H54 (cell line): ENCODE measurements around the gene TSPAN17.

Source experiments
- DNase-seq: peaks from one replicate; pipeline ENCODE4 v3.0.0; 2011; ENCODE audit warnings: low spot score, mixed read lengths; ENCODE audit not compliant: insufficient read length
- FAIRE-seq: peaks from 3 replicates; lab custom pipeline; 2011; peaks lifted over from hg19 to GRCh38; lab: Jason Lieb, UNC
- POLR2A ChIP-seq: IDR thresholded peaks from 2 replicates; pipeline ENCODE4 v1.6.1; 2011; ENCODE audit warnings: low read depth, mild to moderate bottlenecking, low read length

The TSPAN17 gene

DNA sequence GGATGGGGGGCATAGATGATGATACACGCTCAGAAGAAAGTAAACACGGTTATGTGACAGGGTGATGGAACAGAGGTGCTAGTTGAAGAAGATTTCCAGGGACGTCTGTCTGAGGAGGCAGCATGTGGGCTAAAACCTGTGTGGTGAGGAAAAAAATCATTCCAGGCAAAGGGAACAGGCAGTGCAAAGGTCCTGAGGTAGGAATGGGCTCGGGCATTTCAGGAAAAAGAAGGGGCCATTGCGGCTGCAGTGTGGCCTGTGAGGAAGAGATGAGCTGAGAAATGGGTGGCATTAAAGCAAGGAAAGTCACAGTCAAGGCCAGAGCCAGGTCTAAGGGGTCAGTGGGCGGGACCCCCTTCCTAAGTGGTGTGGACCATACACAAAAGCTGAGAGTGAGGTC lies 18.2 kb downstream of the TSPAN17 start:
- DNase-seq (no peak), FAIRE-seq (no peak)
- TF ChIP-seq POLR2A, result no peak

DNA sequence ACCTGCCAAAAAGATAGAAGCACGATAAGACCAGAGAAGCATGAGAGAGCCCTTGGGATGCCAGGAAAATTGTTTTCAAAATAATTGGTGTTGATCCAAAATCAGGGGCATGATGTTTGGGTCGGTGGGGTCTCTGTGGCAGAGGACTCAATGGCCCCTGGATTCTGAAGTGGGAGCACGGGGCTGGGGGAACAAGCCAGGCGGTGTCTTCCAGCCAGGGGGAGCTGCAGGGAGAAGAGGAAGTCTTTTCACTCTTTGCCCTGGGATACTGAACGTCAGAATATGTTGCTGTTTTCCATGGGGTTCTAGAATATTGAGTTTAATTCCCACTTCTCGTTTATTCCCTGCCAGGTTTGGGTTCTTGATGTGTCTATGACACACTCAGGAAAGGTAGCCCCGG lies 20.4 kb downstream of the TSPAN17 start:
- DNase-seq, result no peak
- no peak for TF ChIP-seq POLR2A
- FAIRE-seq, result no peak

GRCh38 chr5:176670449-176670848 lies 23.2 kb downstream of the TSPAN17 start:
- no peak for TF ChIP-seq POLR2A
- DNase-seq (no peak), FAIRE-seq (no peak)

DNA sequence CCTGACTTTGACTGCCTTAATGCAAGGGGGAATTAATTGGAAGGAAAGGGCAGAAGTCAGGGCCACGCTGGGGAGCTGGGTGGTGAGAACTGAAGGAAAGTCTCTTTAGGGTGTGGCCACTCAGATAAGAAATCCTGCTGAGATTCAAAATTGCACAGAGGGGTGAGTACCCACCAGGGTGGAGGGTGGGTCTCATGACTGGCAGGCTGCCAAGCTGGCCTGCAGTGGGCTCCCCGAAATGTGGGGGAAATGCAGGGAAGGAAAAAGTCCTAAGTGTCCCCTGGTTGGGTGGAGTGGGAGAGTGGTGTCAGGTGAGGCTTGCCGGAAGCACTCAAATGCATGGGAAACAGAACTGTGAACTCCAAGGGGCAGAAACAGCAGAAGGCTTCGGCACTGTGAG lies 24.1 kb downstream of the TSPAN17 start:
- TF ChIP-seq POLR2A, result no peak
- DNase-seq, result no peak
- FAIRE-seq, result no peak

DNA sequence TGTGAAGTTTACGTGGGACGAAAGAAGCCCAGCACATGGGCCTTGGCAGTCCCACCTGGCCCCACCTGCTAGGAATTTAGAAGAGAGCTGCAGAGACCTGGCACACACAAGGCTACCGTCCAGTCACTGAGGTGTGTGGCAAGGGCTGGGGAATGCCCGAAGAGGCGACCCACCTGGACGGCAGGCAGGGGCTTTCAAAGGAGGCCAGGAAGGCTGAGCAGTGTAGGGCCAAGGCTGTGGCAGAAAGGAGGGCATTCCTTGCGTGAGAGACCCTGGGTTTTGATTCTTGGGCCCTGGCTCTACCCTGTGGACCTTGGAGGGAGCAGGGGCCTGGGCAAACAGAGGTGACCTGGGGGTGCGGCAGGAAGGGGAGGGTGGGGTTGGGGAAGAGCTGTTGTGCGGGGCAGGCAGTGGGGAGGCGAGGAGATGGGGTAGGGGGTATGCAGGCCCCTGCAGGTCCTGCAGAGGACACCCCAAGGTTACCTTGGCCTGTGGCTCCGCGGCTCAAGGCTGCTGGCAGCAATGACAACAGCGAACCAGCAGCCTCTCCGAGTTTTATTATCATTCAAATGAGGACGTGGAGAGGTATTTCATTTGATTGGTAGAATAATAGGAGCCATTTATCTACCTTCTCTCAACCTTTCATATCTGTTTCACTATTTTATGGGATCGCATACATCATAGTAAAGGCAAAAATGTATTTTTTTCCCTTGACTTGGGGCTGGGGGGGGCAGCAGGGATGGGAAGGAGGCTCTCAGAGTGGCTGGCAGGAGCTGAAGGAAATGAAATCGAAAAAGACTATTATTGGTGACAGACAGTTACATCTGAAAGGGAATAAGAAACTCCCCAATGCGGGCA lies 24.8 kb downstream of the TSPAN17 start:
- DNase-seq, result no peak
- TF ChIP-seq POLR2A, result no peak
- FAIRE-seq, result no peak

DNA sequence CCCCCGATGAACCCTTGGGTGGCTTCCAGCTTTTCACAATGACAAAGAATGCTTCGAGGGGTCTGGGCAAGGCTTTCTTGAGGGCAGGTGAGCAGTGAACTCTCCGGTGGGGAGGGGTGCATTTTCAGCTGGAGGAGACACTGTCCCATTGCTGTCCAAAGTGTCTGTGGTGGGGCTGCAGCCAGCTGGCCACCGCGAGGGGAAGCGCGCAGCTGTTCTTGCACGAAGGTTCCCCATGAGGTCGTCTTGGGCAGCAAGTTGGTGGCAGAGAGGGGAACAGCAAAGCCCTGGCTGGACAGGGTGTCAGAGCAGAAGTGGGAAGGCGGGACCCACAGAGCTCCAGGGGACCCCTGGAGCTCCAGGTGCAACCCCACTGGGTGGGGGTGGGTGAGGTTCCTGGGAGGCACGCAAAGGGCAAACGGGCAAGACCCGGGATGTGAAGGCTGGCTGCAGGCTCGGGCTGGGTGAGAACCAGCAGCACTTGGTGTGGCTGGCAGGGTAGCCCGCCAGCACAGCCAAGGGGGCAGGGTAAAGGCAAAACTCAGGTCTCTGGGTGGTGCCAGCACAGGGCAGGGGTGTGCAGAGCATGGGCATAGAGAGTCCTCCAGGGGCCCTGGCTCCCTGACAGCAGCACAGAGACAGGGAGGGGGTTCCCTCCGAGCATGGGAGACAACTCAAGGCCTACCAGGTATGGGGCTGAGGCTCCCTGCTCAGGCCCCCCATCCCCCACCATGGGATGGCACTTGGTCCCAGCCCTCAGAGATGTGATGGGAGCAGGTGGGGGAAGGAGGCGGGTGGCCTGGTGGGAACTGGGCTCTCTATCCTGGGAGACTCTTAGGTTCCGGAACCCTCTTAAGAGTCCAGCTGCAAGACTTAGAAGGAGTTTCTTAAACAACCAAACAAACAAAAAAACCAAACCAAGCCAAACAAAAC lies 26.6 kb downstream of the TSPAN17 start:
- DNase-seq, result no peak
- FAIRE-seq, result no peak
- TF ChIP-seq POLR2A, result no peak

GRCh38 chr5:176674799-176675198 lies 27.5 kb downstream of the TSPAN17 start:
- FAIRE-seq (no peak), DNase-seq (no peak)
- TF ChIP-seq POLR2A, result no peak

DNA sequence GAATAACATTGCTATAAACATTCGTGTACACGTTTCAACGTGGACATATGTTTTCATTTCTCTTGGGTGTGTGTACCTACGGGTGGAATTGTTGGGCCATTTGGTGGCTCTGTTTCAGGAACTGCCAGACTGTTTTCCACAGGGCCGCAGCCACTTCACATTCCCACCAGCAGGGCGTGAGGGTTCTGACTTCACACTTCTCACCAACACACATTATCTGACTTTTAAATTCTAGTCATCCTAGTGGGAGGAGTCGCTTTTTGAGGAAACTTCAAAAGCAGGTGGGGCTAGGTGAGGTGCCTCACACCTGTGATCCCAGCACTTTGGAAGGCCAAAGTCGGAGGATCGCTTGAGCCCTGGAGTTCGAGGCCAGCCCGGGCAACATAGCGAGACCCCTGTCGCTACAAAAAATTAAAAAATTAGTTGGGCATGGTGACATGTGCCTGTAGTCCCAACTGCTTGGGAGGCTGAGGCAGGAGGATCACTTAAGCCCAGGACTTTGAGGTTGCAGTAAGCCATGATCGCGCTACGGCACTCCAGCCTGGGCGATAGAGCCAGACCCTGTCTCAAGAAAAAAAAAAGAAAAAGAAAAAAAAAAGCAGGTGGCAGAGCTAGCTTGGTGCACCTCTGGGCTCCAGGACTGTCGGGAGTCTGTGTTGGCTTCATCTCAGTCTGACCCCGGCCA lies 28.5 kb downstream of the TSPAN17 start:
- no peak for TF ChIP-seq POLR2A
- no peak for FAIRE-seq
- peak; percentile 69 for DNase-seq

- DNase-seq (peak; percentile 57), FAIRE-seq (no peak)
- no peak for TF ChIP-seq POLR2A
Measured at GRCh38 chr5:176676361-176676824, 29.1 kb downstream of the TSPAN17 start.

DNA sequence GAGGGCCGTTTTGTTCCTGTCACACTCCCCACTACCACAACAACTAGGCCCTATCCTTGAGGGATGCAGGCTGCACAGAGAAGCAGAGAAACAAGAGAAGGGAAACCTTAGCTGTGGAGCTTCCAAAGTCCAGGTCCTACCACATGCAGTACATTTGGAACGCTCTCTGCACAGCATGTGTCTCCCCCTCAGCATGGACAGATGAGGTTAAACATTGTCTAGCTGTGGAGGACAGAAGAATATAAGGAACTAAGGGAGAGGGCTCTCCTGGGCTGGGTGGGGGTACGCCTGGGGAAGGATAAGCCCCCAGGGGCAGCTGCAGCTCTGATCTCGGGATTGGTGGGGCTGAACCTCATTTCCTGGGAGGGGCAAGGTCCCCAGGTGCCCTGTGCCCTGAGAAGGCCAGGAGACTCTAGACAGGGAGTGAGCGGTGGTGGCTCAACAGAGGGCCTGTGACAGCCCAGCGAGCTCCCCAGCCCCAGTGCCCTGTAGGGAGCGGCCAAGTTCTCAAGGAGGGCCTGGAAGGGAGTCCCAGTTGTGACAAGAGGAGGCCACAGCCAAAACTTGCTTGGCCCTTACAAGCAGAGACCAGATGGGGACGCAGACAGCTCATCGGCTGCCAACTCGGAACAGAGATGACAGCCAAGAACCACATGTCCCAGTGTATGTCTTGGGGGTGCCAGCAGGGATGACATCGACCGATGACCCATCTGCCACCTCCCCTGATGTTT lies 30.1 kb downstream of the TSPAN17 start:
- no peak for DNase-seq
- TF ChIP-seq POLR2A, result no peak
- no peak for FAIRE-seq

- DNase-seq (no peak), FAIRE-seq (no peak)
- TF ChIP-seq POLR2A, result no peak
Measured at GRCh38 chr5:176678584-176678983, 31.3 kb downstream of the TSPAN17 start.

DNA sequence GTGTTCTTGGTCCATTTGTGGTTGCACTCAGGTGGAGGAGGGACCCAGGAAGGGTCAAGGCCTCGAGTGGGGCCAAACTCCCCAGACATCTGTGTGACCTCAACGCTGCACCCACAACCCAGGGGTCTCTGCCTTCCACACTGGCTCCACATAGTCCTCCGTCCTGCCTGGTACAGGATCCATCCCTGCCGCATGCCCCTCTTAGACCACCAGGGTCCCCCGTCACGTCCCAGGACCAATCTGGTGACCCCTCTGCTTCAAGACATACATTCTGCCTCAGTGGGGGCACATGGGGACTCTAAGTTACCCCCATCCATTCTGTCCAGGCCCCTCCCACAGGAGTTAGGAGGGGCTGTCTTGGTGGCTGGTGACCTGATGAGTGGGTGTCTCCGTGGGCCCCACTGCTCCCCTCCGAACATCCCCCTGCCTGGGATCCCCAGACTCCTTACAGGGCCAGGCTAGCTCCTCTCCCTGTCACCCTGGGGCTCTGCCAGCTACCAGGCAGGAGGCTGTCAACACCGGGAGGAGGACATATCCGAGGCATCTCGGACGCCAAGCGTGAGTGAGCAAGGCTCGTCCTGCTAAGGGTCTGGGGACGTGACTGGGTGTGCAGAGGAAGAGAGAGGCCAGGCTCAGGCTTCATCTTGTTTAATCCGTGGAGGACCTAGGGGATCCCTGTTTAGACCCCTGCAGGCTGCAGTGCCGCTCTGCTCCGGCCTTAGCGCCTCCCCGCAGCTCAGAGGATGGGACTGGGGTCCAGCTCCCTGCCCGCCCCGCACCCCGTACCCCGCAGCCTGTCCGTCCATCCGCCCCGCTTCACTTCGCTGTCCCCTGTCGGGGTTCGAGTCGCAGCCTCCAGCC lies 32.3 kb downstream of the TSPAN17 start:
- TF ChIP-seq POLR2A, result no peak
- DNase-seq (no peak), FAIRE-seq (no peak)

GRCh38 chr5:176680226-176680563 lies 32.9 kb downstream of the TSPAN17 start:
- DNase-seq (no peak), FAIRE-seq (no peak)
- TF ChIP-seq POLR2A, result no peak
